Left ventricle myocardium inferior (tissue), 1 donor: Measurements from ENCODE around the gene ZMIZ1. TPM values are rescaled to one million over a fixed set of nuclear protein-coding genes. Genes with fewer than 3 reads are reported as not detected.

Experiments
- DNase-seq: peaks from one replicate; pipeline ENCODE4 v3.0.0-alpha.2; 2020
- H3K27ac ChIP-seq: fragments of 200-600 bp; replicated peaks from 2 replicates; pipeline ENCODE4 v1.8.0; 2021
- H3K27me3 ChIP-seq: fragments of 200-600 bp; 2 replicates; pipeline ENCODE4 v1.8.0; 2021; ENCODE audit warnings: low read depth
- H3K36me3 ChIP-seq: fragments of 200-600 bp; 2 replicates; pipeline ENCODE4 v1.8.0; 2021
- H3K4me1 ChIP-seq: fragments of 200-600 bp; 2 replicates; pipeline ENCODE4 v1.8.0; 2021
- H3K4me3 ChIP-seq: fragments of 200-600 bp; 2 replicates; pipeline ENCODE4 v1.8.0; 2021; ENCODE audit warnings: mild to moderate bottlenecking, moderate library complexity
- H3K9me3 ChIP-seq: fragments of 200-600 bp; replicated peaks from 2 replicates; pipeline ENCODE4 v1.8.0; 2021
- CTCF ChIP-seq: fragments of 200-600 bp; IDR thresholded peaks from 2 replicates; pipeline ENCODE4 v1.8.0; 2021; ENCODE audit warnings: antibody characterized with exemption, mild to moderate bottlenecking, borderline replicate concordance
- intact Hi-C: fragments of 100-400 bp; cut with micrococcal nuclease; formaldehyde crosslinking; loops from one replicate; pipeline ENCODE4 v1.11.0; 2022
- total RNA-seq: library from RNA; stranded (reverse); fragmentation: NEBNext Ultra II Directional; extraction: Animal tissue kit (Norgen Biotek cat#: 25700); gene quantifications from one replicate; pipeline ENCODE4 v1.2.1, GENCODE V29; 2021
- donor health status: DM: no; HTN: yes; CAD: no; lungs with severe emphysema.

The ZMIZ1 gene
- total RNA-seq, 1 donor from 2014 or later: 55.9 TPM

DNA sequence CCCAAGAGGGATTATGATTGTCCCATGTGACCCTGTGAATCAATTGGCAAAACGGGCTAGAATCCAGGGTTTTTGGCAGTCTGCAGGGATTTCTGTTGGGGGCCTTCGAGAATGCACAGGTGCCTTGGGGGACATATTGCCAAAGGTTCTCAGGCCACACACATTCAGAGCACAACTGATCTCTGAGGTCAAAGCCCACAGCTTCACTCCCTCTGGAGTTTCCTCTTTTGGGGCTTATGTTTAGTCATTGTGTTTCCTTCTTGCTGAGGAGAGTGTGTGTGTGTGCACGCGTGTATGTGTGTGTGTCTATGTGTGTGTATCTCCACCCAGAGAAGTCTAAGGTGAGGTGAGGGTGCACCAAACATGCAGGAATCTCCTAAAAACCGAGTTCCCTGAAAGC is 287.3 kb downstream of the ZMIZ1 start:
- no peak for TF ChIP-seq CTCF
- DNase-seq: no peak
- peaks cover 58% of the 10 kb centered on the region for H3K36me3 ChIP-seq
- no peak overlapping the region for H3K4me3 ChIP-seq
- no peaks in the 10 kb centered on the region for H3K27me3 ChIP-seq
- intact Hi-C loops: no loop called here
- no peaks in the 10 kb centered on the region for H3K4me1 ChIP-seq
- no peaks in the 10 kb centered on the region for H3K9me3 ChIP-seq
- H3K27ac ChIP-seq: no peak overlapping the region

- Histone ChIP-seq H3K27me3 (no peaks in the 10 kb centered on the region), H3K27ac (no peak overlapping the region), H3K4me1 (no peaks in the 10 kb centered on the region), H3K9me3 (no peaks in the 10 kb centered on the region), H3K36me3 (peaks cover 47% of the 10 kb centered on the region), H3K4me3 (no peak overlapping the region)
- no peak for TF ChIP-seq CTCF
- intact Hi-C loops: no loop called here
- no peak for DNase-seq
These were observed 288.4 kb downstream of the ZMIZ1 start for GRCh38 chr10:79357180-79357579.

GRCh38 chr10:79358811-79359210 is 290.0 kb downstream of the ZMIZ1 start:
- Histone ChIP-seq H3K36me3 (peaks cover 31% of the 10 kb centered on the region), H3K9me3 (no peaks in the 10 kb centered on the region), H3K4me3 (no peak overlapping the region), H3K4me1 (no peaks in the 10 kb centered on the region), H3K27ac (no peak overlapping the region), H3K27me3 (no peaks in the 10 kb centered on the region)
- TF ChIP-seq CTCF: no peak
- no peak for DNase-seq
- intact Hi-C loops: no loop called here

DNA sequence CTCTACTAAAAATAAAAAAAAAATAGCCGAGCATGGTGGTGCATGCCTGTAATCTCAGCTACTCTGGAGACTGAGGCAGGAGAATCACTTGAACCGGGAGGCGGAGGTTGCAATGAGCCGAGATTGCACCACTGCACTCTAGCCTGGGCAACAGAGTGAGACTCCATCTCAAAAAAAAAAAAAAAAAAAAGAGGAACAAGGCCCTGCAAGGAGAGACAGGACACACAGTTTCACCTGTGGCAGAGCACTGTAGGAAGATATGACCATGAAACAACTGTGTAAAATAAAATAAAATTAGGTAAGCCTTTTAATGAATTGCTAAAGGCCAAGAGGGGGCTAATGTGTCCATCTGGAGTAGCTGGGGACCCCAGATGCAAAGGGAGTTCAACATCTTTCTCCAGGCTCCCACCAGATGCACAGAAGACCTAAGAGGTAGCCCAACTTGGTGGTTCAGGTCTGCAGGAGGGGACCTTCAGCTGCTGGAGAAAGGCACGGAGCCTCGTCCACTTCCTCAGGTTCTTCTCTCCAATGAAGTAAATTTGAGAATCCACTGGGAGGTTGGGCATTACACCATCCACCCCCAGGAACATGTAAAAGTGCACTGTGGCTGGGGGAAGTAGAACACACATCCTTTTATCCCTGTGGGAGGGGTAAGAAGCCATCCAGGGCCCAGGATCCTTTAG is 291.2 kb downstream of the ZMIZ1 start:
- no peaks in the 10 kb centered on the region for H3K4me1 ChIP-seq
- intact Hi-C loops: no loop called here
- no peaks in the 10 kb centered on the region for H3K9me3 ChIP-seq
- H3K4me3 ChIP-seq: no peak overlapping the region
- TF ChIP-seq CTCF: no peak
- H3K36me3 ChIP-seq: peaks cover 19% of the 10 kb centered on the region
- no peaks in the 10 kb centered on the region for H3K27me3 ChIP-seq
- H3K27ac ChIP-seq: no peak overlapping the region
- no peak for DNase-seq

DNA sequence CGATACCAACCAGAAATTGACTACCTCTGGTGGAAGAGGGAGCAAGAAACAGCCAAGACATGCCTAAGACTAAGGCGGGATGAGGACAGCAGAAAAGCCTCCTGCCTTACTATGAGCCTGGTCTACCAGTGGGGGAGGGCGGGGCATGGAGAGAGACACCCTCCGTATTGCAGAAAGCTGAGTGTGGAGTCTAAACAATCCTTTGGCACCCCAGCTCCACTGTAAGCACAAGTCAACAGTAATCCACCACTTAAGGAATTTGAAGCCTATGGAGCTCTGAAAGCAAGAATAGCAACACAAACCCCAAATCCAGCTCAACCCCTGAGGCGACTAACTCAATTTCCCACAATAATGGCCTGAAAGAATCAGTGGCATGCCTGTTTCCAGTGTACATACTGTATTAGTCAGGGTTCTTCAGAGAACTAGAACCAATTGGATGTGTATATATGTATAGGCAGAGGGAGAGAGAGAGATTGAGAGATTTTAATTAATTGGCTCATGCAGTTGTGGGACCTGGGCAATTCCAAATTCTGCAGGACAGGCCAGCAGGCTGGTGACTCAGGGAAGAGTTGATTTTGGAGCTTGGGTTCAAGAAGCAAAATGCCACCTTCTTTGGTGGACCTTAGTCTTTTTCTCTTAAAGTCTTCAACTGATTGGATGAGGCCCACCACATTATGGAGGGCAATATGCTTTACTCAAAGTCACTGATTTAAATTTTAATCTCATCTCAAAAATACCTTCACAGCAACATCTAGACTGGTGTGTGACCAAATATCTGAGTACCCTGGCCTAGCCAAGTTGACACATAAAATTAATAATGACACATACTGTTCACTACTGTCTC is 292.0 kb downstream of the ZMIZ1 start:
- Histone ChIP-seq H3K27ac (no peak overlapping the region), H3K4me1 (no peaks in the 10 kb centered on the region), H3K4me3 (no peak overlapping the region), H3K27me3 (no peaks in the 10 kb centered on the region), H3K36me3 (peaks cover 12% of the 10 kb centered on the region), H3K9me3 (no peaks in the 10 kb centered on the region)
- no peak for TF ChIP-seq CTCF
- no peak for DNase-seq
- intact Hi-C loops: no loop called here
